GM19397 (cell line): ENCODE measurements around the gene FGF21.

Experiments used
- ATAC-seq: cut with Tn5 transposase; IDR thresholded peaks from one replicate; pipeline ENCODE4 v1.9.1; 2021; ENCODE audit warnings: mild to moderate bottlenecking, moderate library complexity; ENCODE audit not compliant: unreplicated experiment

The FGF21 gene

GRCh38 chr19:48728911-48729664 lies 26.2 kb upstream of the FGF21 start:
- no peak for ATAC-seq

- no peak for ATAC-seq
Measured at GRCh38 chr19:48731452-48731851, 23.9 kb upstream of the FGF21 start.

GRCh38 chr19:48734625-48735024 lies 20.7 kb upstream of the FGF21 start:
- no peak for ATAC-seq

GRCh38 chr19:48735031-48735615 lies 20.2 kb upstream of the FGF21 start:
- no peak for ATAC-seq

GRCh38 chr19:48737360-48737998 lies 17.8 kb upstream of the FGF21 start:
- ATAC-seq: no peak

- peak; percentile 81 for ATAC-seq
Measured at GRCh38 chr19:48738557-48739403, 16.5 kb upstream of the FGF21 start.

GRCh38 chr19:48739404-48740163 lies 15.7 kb upstream of the FGF21 start:
- ATAC-seq: no peak

GRCh38 chr19:48740164-48740972 lies 15.0 kb upstream of the FGF21 start, which contains the start of gene RASIP1:
RASIP1 (minus strand) TSS chr19:48740610; CDS start chr19:48740282, 328 bp downstream.
- ATAC-seq: no peak

- no peak for ATAC-seq
Measured at GRCh38 chr19:48741129-48741999, 14.0 kb upstream of the FGF21 start.

GRCh38 chr19:48742096-48742495 lies 13.2 kb upstream of the FGF21 start:
- ATAC-seq: no peak

GRCh38 chr19:48745208-48745995 lies 9.9 kb upstream of the FGF21 start:
- ATAC-seq: no peak

GRCh38 chr19:48746110-48746509 lies 9.2 kb upstream of the FGF21 start:
- ATAC-seq: no peak

GRCh38 chr19:48746738-48747575 lies 8.4 kb upstream of the FGF21 start, which contains the start of gene IZUMO1:
IZUMO1 (minus strand) TSS chr19:48746909; CDS start chr19:48745859, 1,050 bp downstream.
- no peak for ATAC-seq

- no peak for ATAC-seq
Measured at GRCh38 chr19:48749571-48750198, 5.6 kb upstream of the FGF21 start.

- no peak for ATAC-seq
Measured at GRCh38 chr19:48750351-48750750, 5.0 kb upstream of the FGF21 start.

GRCh38 chr19:48750771-48751504 lies 4.4 kb upstream of the FGF21 start:
- ATAC-seq: no peak
